ENCODE results near the gene SSMEM1.
"Not testable (repeated sequence)": the region's sequence is repeated elsewhere in the genome, so short reads cannot be mapped to it uniquely, and the experiment has no call there.

SSMEM1 gene, protein sequence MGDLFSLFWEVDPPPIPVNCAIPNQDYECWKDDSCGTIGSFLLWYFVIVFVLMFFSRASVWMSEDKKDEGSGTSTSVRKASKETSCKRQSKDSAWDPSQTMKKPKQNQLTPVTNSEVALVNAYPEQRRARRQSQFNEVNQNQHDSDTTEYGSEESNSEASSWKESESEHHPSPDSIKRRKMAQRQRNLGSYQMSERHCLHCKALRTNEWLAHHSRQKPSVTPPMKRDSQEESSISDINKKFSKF

GRCh38 chr7:130207642-130208041, at the start of gene SSMEM1:
Gene SSMEM1, plus strand, starts transcription at chr7:130207860. Its CDS starts 51 bp downstream, at chr7:130207911.
- DNase-seq = no peak

GRCh38 chr7:130160023-130160422, 47.6 kb upstream of the SSMEM1 start:
- DNase-seq = no peak

GRCh38 chr7:130160455-130160854, 47.2 kb upstream of the SSMEM1 start:
- DNase-seq = no peak

DNA sequence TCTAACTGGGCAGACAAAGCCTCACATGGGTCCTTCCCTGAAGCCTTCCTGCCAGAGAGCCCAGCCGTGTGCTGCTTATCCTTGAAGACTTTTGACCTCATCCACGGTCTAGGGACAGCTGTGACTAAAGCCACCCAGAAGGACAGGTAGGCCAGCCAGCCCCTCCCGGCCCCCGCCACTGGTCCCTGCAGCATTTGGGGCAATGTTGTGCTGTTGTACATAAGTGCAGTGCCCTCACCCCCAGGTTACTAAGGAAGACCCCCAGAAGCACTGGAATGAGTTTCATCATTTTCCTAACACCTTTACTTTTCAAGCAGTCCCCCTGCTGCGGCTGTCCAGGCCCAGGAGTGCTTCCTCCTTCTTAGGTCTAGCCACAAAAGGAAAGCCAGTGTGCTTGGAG, 45.5 kb upstream of the SSMEM1 start:
- DNase-seq = no peak

DNA sequence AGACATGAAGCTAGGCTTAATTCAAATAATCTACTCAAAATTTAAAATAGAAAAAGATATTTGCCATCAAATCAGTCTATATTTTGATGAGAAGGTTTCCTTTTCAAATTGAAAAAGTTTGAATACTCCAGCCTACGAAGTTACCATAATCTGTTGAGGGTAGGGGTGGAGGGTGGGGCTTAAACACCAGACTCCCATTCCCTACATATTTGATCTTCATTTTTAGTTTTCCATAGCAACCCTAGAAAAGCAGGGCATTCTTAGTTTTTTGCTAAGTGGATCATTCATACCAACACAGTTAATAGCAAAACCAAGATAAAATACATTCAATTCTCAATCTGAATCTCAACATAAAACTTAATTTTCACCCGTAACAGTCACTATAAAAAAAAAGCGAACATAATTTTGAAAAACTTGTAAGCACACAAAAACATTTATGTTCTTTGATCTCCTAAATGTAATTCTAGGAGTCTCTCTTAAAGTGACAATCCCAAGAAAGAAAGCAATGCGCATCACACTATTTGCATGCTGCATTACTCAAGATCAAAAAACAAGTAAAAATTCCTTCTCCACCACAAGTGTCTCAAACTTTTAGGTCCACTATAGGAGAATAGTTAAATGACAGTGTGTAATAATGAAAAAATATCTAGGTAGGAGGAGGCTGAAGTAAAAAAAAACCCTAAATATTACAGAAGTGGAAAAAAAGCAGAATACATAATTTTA, 33.3 kb upstream of the SSMEM1 start:
- DNase-seq = no peak

DNA sequence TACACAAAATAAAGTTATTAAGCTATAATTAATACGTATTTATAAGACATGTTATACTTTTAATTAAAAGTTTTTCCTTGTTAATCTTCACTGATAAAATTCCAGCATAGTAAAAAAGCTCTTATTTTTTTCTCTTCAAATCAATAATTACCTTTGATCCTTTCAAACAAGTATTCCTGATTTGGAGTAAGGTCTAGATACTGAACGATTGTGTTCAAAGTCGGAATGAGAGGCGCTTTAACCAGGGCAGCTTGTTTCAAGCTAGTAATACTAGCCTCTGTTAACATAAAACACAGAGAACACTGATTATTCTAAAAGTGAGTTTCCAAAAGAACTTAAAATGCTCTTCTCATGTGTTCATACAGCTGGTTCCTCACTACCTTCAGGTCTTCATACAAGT, 29.4 kb upstream of the SSMEM1 start:
- DNase-seq = no peak

GRCh38 chr7:130179631-130180030, 28.0 kb upstream of the SSMEM1 start:
- DNase-seq = no peak

DNA sequence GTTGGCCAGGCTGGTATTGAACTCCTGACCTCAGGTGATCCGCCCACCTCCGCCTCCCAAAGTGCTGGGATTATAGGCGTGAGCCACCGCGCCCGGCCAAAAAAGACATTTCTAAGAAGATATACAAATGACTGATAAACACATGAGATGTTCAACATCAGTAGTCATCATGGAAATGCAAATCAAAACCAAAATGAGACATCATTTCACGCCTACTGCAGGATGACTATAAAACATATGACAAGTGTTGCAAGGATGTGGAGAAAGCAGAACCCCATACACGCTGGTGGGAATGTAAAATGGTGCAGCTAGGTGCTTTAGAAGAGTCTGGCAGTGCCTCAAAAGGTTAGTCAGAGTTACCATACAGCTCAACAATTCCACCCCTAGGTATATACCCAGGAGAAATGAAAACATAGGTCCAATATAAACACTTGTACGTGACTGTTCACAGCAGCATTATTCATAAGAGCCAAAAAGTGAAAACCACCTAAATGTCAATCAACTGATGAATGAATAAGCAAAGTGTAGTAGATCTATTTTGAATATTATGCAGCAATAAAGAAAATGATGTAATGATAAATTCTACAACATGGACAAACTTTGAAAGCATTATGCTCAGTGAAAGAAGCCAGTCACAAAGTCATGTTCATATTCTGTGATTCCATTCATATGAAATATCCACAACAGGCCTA, 26.9 kb upstream of the SSMEM1 start:
- no peak for DNase-seq

DNA sequence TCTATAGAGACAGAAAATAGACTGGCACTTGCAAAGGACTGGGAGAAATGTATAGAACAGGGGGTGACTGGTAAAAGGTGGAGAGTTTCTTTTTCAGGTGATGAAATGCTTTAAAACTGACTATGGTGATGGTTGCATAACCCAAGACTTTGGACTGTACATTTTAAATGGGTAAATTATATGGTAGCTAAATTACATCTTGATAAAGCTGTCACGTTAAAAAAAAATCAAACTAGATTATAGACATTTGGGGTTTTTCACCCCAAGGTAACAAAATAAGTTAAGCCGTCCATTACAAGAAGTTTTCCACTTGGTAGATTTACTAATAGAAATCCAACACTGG, 26.4 kb upstream of the SSMEM1 start:
- DNase-seq = no peak

GRCh38 chr7:130182990-130183389, 24.7 kb upstream of the SSMEM1 start:
- DNase-seq = no peak

GRCh38 chr7:130184349-130184748, 23.3 kb upstream of the SSMEM1 start:
- not testable (repeated sequence) for DNase-seq

DNA sequence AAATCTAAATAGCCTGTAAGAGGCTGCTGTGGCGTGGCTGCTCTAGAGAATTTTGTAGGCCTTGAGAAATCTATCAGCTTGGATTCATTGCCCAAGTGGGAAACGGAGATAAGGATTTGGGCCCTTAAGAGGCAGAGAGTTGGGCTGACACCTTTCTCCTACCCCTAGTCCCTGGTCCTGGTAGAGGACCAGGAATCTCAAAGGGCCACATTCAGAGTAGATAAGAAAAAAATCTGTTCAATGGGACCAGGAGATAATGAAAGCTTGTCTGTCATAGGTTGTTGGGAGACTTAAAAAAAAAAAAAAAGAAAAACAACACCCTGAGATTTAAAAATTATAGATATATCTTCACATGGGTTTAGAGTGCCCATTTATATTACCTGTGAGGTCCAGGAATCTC, 20.3 kb upstream of the SSMEM1 start:
- no peak for DNase-seq

GRCh38 chr7:130189343-130189742, 18.3 kb upstream of the SSMEM1 start:
- DNase-seq = no peak

DNA sequence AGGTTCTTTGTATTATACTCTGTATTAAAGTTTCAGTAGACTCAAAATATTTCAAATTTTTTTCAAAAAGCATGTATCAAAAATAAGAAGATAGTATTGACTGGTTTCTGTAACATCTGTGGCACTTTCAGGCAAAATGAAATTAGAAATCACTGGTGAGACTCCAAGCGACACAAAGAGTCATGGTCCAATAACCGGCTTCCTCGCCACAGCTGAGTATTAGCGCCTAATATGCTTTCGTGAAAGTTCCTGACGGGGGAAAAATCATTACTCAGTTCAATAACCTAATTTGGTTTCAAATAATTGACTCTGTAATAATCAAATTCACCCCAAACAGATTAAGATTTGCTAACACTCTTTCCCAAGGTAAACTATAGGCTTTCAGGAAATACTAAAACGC, 15.9 kb upstream of the SSMEM1 start:
- DNase-seq = no peak

DNA sequence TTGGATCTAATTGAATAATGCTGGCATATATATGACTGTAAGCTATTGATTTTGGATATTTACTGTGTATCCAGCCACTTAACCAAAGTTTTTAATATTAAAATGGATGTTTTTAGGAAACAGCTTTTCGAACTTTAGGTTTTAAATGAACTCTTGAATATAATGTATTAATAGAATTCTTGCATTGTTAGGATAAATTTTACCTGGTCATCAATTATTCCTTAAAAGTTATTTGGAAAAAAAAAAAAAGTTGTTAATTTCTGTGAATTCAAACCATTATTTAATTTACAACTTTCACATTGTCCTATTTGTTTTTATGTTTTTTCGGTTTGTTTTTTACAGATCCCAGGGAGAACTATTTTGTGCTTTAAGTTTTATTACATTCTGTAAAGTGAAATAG, 12.3 kb upstream of the SSMEM1 start:
- no peak for DNase-seq

DNA sequence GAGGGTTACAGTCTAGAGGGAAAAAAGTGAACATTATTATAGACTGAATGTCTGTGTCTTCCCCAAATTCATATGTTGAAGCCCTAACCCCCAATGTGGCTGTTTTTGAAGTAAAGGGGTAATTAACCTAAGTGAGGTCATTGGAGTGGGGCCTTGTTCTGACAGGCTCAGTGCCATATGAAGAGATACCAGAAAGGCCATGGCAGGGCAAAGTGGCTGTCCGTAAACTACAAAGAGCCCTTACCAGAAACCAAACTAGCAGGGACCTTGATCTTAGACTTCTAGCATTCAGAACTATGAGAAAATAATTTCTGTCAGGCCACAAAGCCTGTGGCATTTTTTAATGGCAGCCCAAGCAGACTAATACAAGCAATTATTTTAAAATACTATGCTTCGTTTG, 11.2 kb upstream of the SSMEM1 start:
- DNase-seq = no peak

DNA sequence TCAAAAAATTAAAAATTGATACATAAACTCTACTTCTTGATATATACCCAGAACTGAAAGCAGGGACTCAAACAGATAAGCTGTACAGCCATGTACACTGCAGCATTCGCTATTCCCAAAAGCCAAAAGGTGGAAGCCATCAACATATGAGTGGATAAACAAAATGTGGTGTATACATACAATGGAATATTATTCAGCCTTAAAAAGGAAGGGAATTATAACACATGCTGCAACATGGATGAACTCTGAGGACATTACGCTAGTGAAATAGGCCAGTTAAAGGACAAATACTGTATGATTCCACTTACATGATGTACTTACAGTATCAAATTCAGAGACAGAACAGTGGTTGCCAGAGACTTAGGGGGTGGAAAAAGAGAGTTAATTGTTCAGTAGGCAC, 10.6 kb upstream of the SSMEM1 start:
- no peak for DNase-seq

GRCh38 chr7:130201796-130202195, 5.9 kb upstream of the SSMEM1 start:
- DNase-seq = no peak

DNA sequence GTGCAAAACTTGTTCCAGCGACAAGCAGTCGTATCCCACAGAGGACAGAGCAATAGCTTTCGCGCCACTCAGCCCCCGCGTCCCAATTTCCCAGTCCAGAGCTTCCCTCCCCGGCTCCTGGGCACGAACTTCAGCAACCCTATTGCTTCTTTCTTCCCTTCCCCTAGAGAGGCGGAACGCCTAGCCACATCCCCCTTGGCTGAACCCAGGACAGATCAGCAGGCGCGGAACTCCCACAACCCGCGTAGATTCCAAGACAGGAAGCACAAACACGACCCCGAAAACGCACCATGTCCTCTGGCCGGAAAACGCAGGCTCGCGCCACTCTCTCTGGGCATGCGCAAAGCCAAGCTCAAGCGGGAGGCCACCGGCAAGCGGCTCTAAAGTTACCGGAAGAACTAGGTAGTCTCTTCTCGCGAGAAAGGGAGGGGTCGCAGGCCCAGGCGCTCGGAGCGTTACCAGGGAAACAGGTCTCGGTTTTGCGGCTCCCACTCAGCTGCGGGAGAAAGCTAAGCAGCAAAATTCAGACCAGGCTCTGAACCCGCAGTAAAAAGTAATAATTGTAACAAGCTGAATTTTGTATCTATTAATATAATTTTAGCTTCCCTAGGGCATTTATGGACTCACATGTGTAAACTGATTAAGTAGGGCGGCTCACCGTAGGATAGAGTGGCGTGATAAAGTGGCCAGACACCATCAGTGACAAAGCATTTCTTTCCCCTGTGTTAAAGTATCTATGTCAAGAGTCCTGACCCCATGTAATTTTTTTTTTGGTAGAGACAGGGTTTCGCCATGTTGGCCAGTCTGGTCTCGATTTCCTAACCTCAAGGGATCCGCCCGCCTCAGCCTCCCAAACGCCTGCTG, 2.3 kb upstream of the SSMEM1 start, which contains the start of gene TMEM209:
TMEM209 (minus strand) TSS at position 323 of the 864 bp plus-strand sequence; CDS start at position 292, 31 bp downstream.
- DNase-seq = peak; percentile 97

- no peak for DNase-seq
These were observed 627 bp upstream of the SSMEM1 start for GRCh38 chr7:130207033-130207432.

DNA sequence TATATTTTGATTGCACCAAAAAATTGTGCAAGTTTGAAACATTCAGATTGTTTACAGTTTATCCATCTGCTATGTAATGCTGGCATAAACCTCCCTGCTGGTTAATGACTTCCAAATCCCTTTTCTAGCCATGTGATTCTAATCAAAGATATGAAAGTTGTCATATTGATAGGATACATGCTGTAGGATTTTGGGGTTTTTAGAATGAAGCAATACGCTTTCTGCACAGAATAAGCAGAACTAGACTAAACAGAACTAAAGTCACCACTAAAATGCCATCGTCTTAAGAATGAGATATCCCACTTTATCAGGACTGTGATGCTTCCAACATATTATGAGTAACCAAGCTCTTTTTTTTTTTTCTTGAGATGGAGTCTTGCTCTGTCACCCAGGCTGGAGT, 856 bp downstream of the SSMEM1 start:
- DNase-seq = no peak

- no peak for DNase-seq
These were observed 2.7 kb downstream of the SSMEM1 start for GRCh38 chr7:130210181-130210935.

Data from NK-92 treated with Interleukin-12 subunit alpha and Interleukin-12 subunit beta, amount 100 ng/mL, for 24 hours (cell line).